ENCODE measurements around the gene KRTAP4-11.

GRCh38 chr17:41069031-41069430, 49.1 kb downstream of the KRTAP4-11 start:
- TF ChIP-seq CTCF (IDR thresholded peaks at IDR 0.05; ENCODE audit: low read depth, low read length) (no peak), EZH2phosphoT487 (IDR thresholded peaks at IDR 0.05; ENCODE audit: low read depth) (no peak)
